ENCODE results near the gene ITPR2. TPM values are rescaled to one million over a fixed set of nuclear protein-coding genes. Genes with fewer than 3 reads are reported as not detected.

The ITPR2 gene
- polyA plus RNA-seq, 1 of the 3 experiments (the other 2 are of a cell fraction) = 2.3 TPM

GRCh38 chr12:26533211-26533610 lies 299.8 kb downstream of the ITPR2 start:
- Histone ChIP-seq H3K9me2 (no peaks in the 10 kb centered on the region), H3K27ac (ENCODE audit: low read depth in 2 of 2, low read length in 1 of 2) (no peak overlapping the region), H3K4me3 (ENCODE audit: low read depth in 2 of 2, low read length in 1 of 2) (no peak overlapping the region), H3K4me2 (no peak overlapping the region), H3K27me3 (ENCODE audit: insufficient read depth) (no peaks in the 10 kb centered on the region), H3K9ac (no peak overlapping the region), H3K9me3 (no peaks in the 10 kb centered on the region), H2AFZ (ENCODE audit: low read depth) (no peak overlapping the region), H3K4me1 (ENCODE audit: control insufficient read depth in 1 of 2, insufficient read depth in 2 of 2, low read depth in 1 of 2, low read length in 1 of 2) (no peaks in the 10 kb centered on the region; a peak in 1 of 4 replicates), H3K79me2 (ENCODE audit: insufficient read depth) (no peaks in the 10 kb centered on the region), H3K36me3 (replicated peaks in 1 of 2; ENCODE audit: control insufficient read depth in 1 of 2, insufficient read depth in 2 of 2, low read length in 1 of 2) (no peaks in the 10 kb centered on the region), H4K20me1 (ENCODE audit: insufficient read depth) (no peaks in the 10 kb centered on the region), H3F3A (replicated peaks; ENCODE audit: insufficient read depth) (no peaks in the 10 kb centered on the region)
- DNase-seq = no peak
- ChIA-PET POLR2A (no interaction called here), CTCF (no interaction called here)
- no peak for TF ChIP-seq TAF1 (IDR thresholded peaks at IDR 0.05; ENCODE audit: borderline replicate concordance, low read depth, low read length)
- TF ChIP-seq FOSL2 (IDR thresholded peaks at IDR 0.05; ENCODE audit: borderline replicate concordance, low read depth) = no peak
- no peak for TF ChIP-seq EZH2phosphoT487 (IDR thresholded peaks at IDR 0.05; ENCODE audit: borderline replicate concordance, low read depth)
- 100% methylated on average over 3 of the region's 3 CpGs for WGBS (ENCODE audit: low lambda C conversion rate)

DNA sequence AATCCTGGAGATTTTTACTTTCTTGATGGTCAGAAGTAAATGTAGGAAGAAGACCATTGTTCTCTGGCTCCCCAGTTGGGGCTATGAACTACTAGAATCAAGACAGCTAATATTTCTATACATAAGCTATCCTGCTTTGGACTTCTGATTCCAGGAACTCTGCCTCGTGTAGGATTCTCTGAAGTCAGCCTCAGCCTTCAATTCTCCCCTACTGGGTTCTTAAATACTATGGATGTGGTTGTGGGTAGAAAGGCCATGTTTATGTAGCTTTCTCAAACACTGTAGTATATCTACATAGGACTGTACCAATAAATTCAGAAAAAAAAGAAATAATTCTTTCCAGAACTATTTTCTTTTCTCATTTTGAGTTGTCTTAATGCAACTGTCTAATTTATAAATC lies 302.5 kb downstream of the ITPR2 start:
- Histone ChIP-seq H4K20me1 (ENCODE audit: insufficient read depth) (no peaks in the 10 kb centered on the region), H3K9me3 (peaks cover 7% of the 10 kb centered on the region), H3K36me3 (replicated peaks in 1 of 2; ENCODE audit: control insufficient read depth in 1 of 2, insufficient read depth in 2 of 2, low read length in 1 of 2) (peaks cover 0 to 10% of the 10 kb centered on the region in 2 experiments), H2AFZ (ENCODE audit: low read depth) (no peak overlapping the region), H3K4me3 (ENCODE audit: low read depth in 2 of 2, low read length in 1 of 2) (no peak overlapping the region), H3K9ac (no peak overlapping the region), H3K79me2 (ENCODE audit: insufficient read depth) (no peaks in the 10 kb centered on the region), H3K27me3 (ENCODE audit: insufficient read depth) (no peaks in the 10 kb centered on the region), H3K4me1 (ENCODE audit: control insufficient read depth in 1 of 2, insufficient read depth in 2 of 2, low read depth in 1 of 2, low read length in 1 of 2) (no peaks in the 10 kb centered on the region; a peak in 1 of 4 replicates), H3F3A (replicated peaks; ENCODE audit: insufficient read depth) (no peaks in the 10 kb centered on the region), H3K27ac (ENCODE audit: low read depth in 2 of 2, low read length in 1 of 2) (no peak overlapping the region), H3K9me2 (no peaks in the 10 kb centered on the region), H3K4me2 (no peak overlapping the region)
- 69% methylated on average over 1 of the region's 1 CpG for WGBS (ENCODE audit: low lambda C conversion rate)
- DNase-seq = no peak
- CTCF ChIA-PET = interaction anchor here (1.2 to 1.3 kb wide), 2 partner anchors 83 to 195 kb away, joined by 3 read pairs; no protein-coding TSS in a partner anchor
- TF ChIP-seq RFX5 (IDR thresholded peaks at IDR 0.05; ENCODE audit: low read length) = no peak
- POLR2A ChIA-PET = no interaction called here

GRCh38 chr12:26528943-26529342 lies 304.1 kb downstream of the ITPR2 start:
- no peaks in the 10 kb centered on the region for H4K20me1 ChIP-seq (ENCODE audit: insufficient read depth)
- ChIA-PET CTCF (no interaction called here), POLR2A (no interaction called here)
- no peak for DNase-seq
- no peaks in the 10 kb centered on the region for H3F3A ChIP-seq (replicated peaks; ENCODE audit: insufficient read depth)
- H2AFZ ChIP-seq (ENCODE audit: low read depth) = no peak overlapping the region
- H3K9ac ChIP-seq = no peak overlapping the region
- WGBS (ENCODE audit: low lambda C conversion rate) = 93% methylated on average over 1 of the region's 1 CpG
- no peaks in the 10 kb centered on the region for H3K9me2 ChIP-seq
- H3K36me3 ChIP-seq (replicated peaks in 1 of 2; ENCODE audit: control insufficient read depth in 1 of 2, insufficient read depth in 2 of 2, low read length in 1 of 2) = peaks cover 0 to 10% of the 10 kb centered on the region in 2 experiments
- no peak overlapping the region for H3K4me2 ChIP-seq
- no peaks in the 10 kb centered on the region for H3K79me2 ChIP-seq (ENCODE audit: insufficient read depth)
- H3K4me3 ChIP-seq (ENCODE audit: low read depth in 2 of 2, low read length in 1 of 2) = no peak overlapping the region
- H3K4me1 ChIP-seq (ENCODE audit: control insufficient read depth in 1 of 2, insufficient read depth in 2 of 2, low read depth in 1 of 2, low read length in 1 of 2) = no peaks in the 10 kb centered on the region; a peak in 1 of 4 replicates
- no peaks in the 10 kb centered on the region for H3K27me3 ChIP-seq (ENCODE audit: insufficient read depth)
- H3K27ac ChIP-seq (ENCODE audit: low read depth in 2 of 2, low read length in 1 of 2) = no peak overlapping the region
- H3K9me3 ChIP-seq = peaks cover 19% of the 10 kb centered on the region
- TF ChIP-seq JUND (IDR thresholded peaks at IDR 0.05) = no peak
- TF ChIP-seq SIN3A (IDR thresholded peaks at IDR 0.05; ENCODE audit: borderline replicate concordance, low read depth, low read length) = no peak
- TF ChIP-seq RCOR1 (IDR thresholded peaks at IDR 0.05; ENCODE audit: low read length) = no peak
- TF ChIP-seq TCF12 (IDR thresholded peaks at IDR 0.05) = no peak
- no peak for TF ChIP-seq IRF3 (IDR thresholded peaks at IDR 0.05; ENCODE audit: low read depth, low read length)
- TF ChIP-seq REST (IDR thresholded peaks at IDR 0.05; ENCODE audit: low read depth, low read length) = no peak
- TF ChIP-seq, protein P1, sequence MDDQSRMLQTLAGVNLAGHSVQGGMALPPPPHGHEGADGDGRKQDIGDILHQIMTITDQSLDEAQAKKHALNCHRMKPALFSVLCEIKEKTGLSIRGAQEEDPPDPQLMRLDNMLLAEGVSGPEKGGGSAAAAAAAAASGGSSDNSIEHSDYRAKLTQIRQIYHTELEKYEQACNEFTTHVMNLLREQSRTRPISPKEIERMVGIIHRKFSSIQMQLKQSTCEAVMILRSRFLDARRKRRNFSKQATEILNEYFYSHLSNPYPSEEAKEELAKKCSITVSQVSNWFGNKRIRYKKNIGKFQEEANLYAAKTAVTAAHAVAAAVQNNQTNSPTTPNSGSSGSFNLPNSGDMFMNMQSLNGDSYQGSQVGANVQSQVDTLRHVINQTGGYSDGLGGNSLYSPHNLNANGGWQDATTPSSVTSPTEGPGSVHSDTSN (IDR thresholded peaks at IDR 0.05) = no peak
- TF ChIP-seq ZBTB33 (IDR thresholded peaks at IDR 0.05; ENCODE audit: borderline replicate concordance, low read depth) = no peak
- TF ChIP-seq, protein P2, sequence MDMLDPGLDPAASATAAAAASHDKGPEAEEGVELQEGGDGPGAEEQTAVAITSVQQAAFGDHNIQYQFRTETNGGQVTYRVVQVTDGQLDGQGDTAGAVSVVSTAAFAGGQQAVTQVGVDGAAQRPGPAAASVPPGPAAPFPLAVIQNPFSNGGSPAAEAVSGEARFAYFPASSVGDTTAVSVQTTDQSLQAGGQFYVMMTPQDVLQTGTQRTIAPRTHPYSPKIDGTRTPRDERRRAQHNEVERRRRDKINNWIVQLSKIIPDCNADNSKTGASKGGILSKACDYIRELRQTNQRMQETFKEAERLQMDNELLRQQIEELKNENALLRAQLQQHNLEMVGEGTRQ (IDR thresholded peaks at IDR 0.05; ENCODE audit: borderline replicate concordance, low read depth, low read length) = no peak
